PC-9 (cell line): ENCODE results near the gene NDST1.

Source experiments
- EZH2 ChIP-seq: fragments of 200-600 bp; sonication (generic); IDR thresholded peaks from 2 replicates; pipeline ENCODE4 v1.8.0; 2017; ENCODE audit warnings: antibody characterized with exemption, low read depth
- TF ChIP-seq, protein P1 (sequence below): fragments of 200-600 bp; sonication (generic); conservative IDR thresholded peaks from 2 replicates; pipeline ENCODE4 v1.6.1; 2017; ENCODE audit warnings: mixed run types, antibody characterized with exemption, mild to moderate bottlenecking, moderate library complexity

DNA sequence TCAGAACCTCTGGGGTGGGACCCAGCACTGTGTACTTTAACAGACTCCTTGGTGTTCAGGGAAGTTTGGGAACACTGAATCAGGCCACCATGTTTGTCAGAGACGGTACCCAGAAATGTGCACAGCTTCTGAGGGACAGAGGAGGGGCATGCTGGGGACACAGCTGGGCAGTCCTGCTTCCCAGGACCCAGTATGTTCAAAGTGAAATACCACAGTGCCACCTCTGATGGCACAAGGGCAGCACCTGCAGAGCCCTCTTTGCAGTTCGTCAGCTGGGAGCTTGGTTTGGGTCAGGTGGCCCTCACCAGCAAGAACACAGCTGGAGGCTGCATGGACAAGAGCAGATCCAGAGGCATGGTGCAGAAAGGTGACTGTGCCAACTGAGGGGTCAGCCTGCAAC, 51.2 kb downstream of the NDST1 start:
- TF ChIP-seq EZH2, result no peak
- TF ChIP-seq, protein P1, sequence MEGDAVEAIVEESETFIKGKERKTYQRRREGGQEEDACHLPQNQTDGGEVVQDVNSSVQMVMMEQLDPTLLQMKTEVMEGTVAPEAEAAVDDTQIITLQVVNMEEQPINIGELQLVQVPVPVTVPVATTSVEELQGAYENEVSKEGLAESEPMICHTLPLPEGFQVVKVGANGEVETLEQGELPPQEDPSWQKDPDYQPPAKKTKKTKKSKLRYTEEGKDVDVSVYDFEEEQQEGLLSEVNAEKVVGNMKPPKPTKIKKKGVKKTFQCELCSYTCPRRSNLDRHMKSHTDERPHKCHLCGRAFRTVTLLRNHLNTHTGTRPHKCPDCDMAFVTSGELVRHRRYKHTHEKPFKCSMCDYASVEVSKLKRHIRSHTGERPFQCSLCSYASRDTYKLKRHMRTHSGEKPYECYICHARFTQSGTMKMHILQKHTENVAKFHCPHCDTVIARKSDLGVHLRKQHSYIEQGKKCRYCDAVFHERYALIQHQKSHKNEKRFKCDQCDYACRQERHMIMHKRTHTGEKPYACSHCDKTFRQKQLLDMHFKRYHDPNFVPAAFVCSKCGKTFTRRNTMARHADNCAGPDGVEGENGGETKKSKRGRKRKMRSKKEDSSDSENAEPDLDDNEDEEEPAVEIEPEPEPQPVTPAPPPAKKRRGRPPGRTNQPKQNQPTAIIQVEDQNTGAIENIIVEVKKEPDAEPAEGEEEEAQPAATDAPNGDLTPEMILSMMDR, result no peak
